ENCODE results near the gene LMO7.

The LMO7 gene

GRCh38 chr13:75635828-75636435 is at the start of gene LMO7:
Gene LMO7 (plus strand): TSS chr13:75636330. CDS start chr13:75636658, 328 bp downstream.
- peak; percentile 84 for DNase-seq (ENCODE audit: low read depth)

- no peak for DNase-seq (ENCODE audit: low read depth)
Measured at GRCh38 chr13:75587679-75588078, 48.5 kb upstream of the LMO7 start.

GRCh38 chr13:75596657-75597182 is 39.4 kb upstream of the LMO7 start:
- DNase-seq (ENCODE audit: low read depth) = peak; percentile 7

GRCh38 chr13:75600371-75600770 is 35.8 kb upstream of the LMO7 start:
- DNase-seq (ENCODE audit: low read depth) = no peak

GRCh38 chr13:75603038-75603437 is 33.1 kb upstream of the LMO7 start:
- no peak for DNase-seq (ENCODE audit: low read depth)

- DNase-seq (ENCODE audit: low read depth) = no peak
Measured at GRCh38 chr13:75607447-75607846, 28.7 kb upstream of the LMO7 start.

- no peak for DNase-seq (ENCODE audit: low read depth)
Measured at GRCh38 chr13:75610466-75610865, 25.7 kb upstream of the LMO7 start.

- peak; percentile 59 for DNase-seq (ENCODE audit: low read depth)
Measured at GRCh38 chr13:75612354-75612753, 23.8 kb upstream of the LMO7 start.

GRCh38 chr13:75617230-75617629 is 18.9 kb upstream of the LMO7 start:
- no peak for DNase-seq (ENCODE audit: low read depth)

GRCh38 chr13:75618308-75618707 is 17.8 kb upstream of the LMO7 start:
- DNase-seq (ENCODE audit: low read depth) = peak; percentile 35

- peak; percentile 34 for DNase-seq (ENCODE audit: low read depth)
Measured at GRCh38 chr13:75620020-75620419, 16.1 kb upstream of the LMO7 start.

- DNase-seq (ENCODE audit: low read depth) = peak; percentile 94
Measured at GRCh38 chr13:75621147-75621546, 15.0 kb upstream of the LMO7 start.

- DNase-seq (ENCODE audit: low read depth) = no peak
Measured at GRCh38 chr13:75628801-75629200, 7.3 kb upstream of the LMO7 start.

- DNase-seq (ENCODE audit: low read depth) = peak; percentile 99
Measured at GRCh38 chr13:75633285-75633684, 2.8 kb upstream of the LMO7 start.

- peak; percentile 46 for DNase-seq (ENCODE audit: low read depth)
Measured at GRCh38 chr13:75635101-75635827, 866 bp upstream of the LMO7 start.

- peak; percentile 65 for DNase-seq (ENCODE audit: low read depth)
Measured at GRCh38 chr13:75636436-75637180, 478 bp downstream of the LMO7 start.

- peak; percentile 34 for DNase-seq (ENCODE audit: low read depth)
Measured at GRCh38 chr13:75637181-75637750, 1.1 kb downstream of the LMO7 start.

- DNase-seq (ENCODE audit: low read depth) = no peak
Measured at GRCh38 chr13:75639454-75639853, 3.3 kb downstream of the LMO7 start.

GRCh38 chr13:75641026-75641425 is 4.9 kb downstream of the LMO7 start:
- DNase-seq (ENCODE audit: low read depth) = no peak

GRCh38 chr13:75643182-75643581 is 7.1 kb downstream of the LMO7 start:
- no peak for DNase-seq (ENCODE audit: low read depth)

GRCh38 chr13:75643693-75644092 is 7.6 kb downstream of the LMO7 start:
- peak; percentile 21 for DNase-seq (ENCODE audit: low read depth)

GRCh38 chr13:75645141-75645540 is 9.0 kb downstream of the LMO7 start:
- DNase-seq (ENCODE audit: low read depth) = peak; percentile 52

All from EH (cell line).